ENCODE results near the gene PHF20. TPM values are rescaled to one million over a fixed set of nuclear protein-coding genes. Genes with fewer than 3 reads are reported as not detected.

Gene PHF20
- total RNA-seq, 1 experiment from 2014 or later, result 37.2 TPM

GRCh38 chr20:35831971-35832370, 60.2 kb downstream of the PHF20 start:
- ATAC-seq, result no peak

GRCh38 chr20:35833241-35833640, 61.4 kb downstream of the PHF20 start:
- BruUV-seq (replicated peaks), result no TSS peak
- no peak for ATAC-seq
- POLR2A ChIA-PET (ENCODE audit: unreplicated experiment), result no interaction called here

More at GRCh38 chr20:35831971-35832370, 60.2 kb downstream of the PHF20 start:
- Histone ChIP-seq H3F3A (ENCODE audit: low read length, unreplicated experiment) (no peaks in the 10 kb centered on the region), H3K4me1 (ENCODE audit: insufficient read depth, low read length) (no peaks in the 10 kb centered on the region; the same call in 1 of the 2 replicates), H3K4me3 (ENCODE audit: low read length) (no peak overlapping the region), H2AFZ (ENCODE audit: low read length) (no peak overlapping the region), H3K27ac (ENCODE audit: low read length) (no peak overlapping the region), H3K79me2 (ENCODE audit: low read length) (no peaks in the 10 kb centered on the region), H4K20me1 (ENCODE audit: low read length) (no peaks in the 10 kb centered on the region), H3K27me3 (ENCODE audit: low read length) (no peaks in the 10 kb centered on the region), H3K9me2 (replicated peaks; ENCODE audit: low read length) (no peaks in the 10 kb centered on the region), H3K9me3 (ENCODE audit: low read length) (no peaks in the 10 kb centered on the region), H3K36me3 (ENCODE audit: low read depth, low read length) (no peaks in the 10 kb centered on the region), H3K9ac (ENCODE audit: low read length) (no peak overlapping the region), H3K4me2 (ENCODE audit: low read length) (no peak overlapping the region)
- intact Hi-C loops (cut with micrococcal nuclease), result no loop called here
- no TSS peak for BruUV-seq (replicated peaks)
- TF ChIP-seq EZH2 (IDR thresholded peaks at IDR 0.05; ENCODE audit: low read length, unreplicated experiment) (no peak), CTCF (conservative IDR thresholded peaks at IDR 0.05; ENCODE audit: low read depth, low read length) (no peak), EZH2phosphoT487 (IDR thresholded peaks at IDR 0.05; ENCODE audit: borderline replicate concordance, low read length) (no peak)
- ChIA-PET POLR2A (ENCODE audit: unreplicated experiment) (no interaction called here), CTCF (no interaction called here)
- DNase-seq, result no peak

More at GRCh38 chr20:35833241-35833640, 61.4 kb downstream of the PHF20 start:
- Histone ChIP-seq H3K4me2 (ENCODE audit: low read length) (no peak overlapping the region), H3K9me2 (replicated peaks; ENCODE audit: low read length) (no peaks in the 10 kb centered on the region), H3K79me2 (ENCODE audit: low read length) (no peaks in the 10 kb centered on the region), H3K4me3 (ENCODE audit: low read length) (no peak overlapping the region), H3K9ac (ENCODE audit: low read length) (no peak overlapping the region), H3K4me1 (ENCODE audit: insufficient read depth, low read length) (no peaks in the 10 kb centered on the region; the same call in 1 of the 2 replicates), H2AFZ (ENCODE audit: low read length) (no peak overlapping the region), H3K27me3 (ENCODE audit: low read length) (no peaks in the 10 kb centered on the region), H4K20me1 (ENCODE audit: low read length) (no peaks in the 10 kb centered on the region), H3K36me3 (ENCODE audit: low read depth, low read length) (no peaks in the 10 kb centered on the region), H3K9me3 (ENCODE audit: low read length) (no peaks in the 10 kb centered on the region), H3F3A (ENCODE audit: low read length, unreplicated experiment) (no peaks in the 10 kb centered on the region), H3K27ac (ENCODE audit: low read length) (no peak overlapping the region)
- TF ChIP-seq EZH2 (IDR thresholded peaks at IDR 0.05; ENCODE audit: low read length, unreplicated experiment) (no peak), CTCF (conservative IDR thresholded peaks at IDR 0.05; ENCODE audit: low read depth, low read length) (no peak), EZH2phosphoT487 (IDR thresholded peaks at IDR 0.05; ENCODE audit: borderline replicate concordance, low read length) (no peak)
- DNase-seq, result no peak
- intact Hi-C loops (cut with micrococcal nuclease), result no loop called here
- CTCF ChIA-PET, result no interaction called here
